Esophagus (tissue), 2 donors: ENCODE measurements around the gene PAPSS2. TPM values are rescaled to one million over a fixed set of nuclear protein-coding genes. Genes with fewer than 3 reads are reported as not detected.

Experiments used
- H3K27ac ChIP-seq, 2 donors: one replicate each; pipeline ENCODE4 v1.5.1; 2013; ENCODE audit warnings: low read depth in 2 of 2, mild to moderate bottlenecking in 2 of 2, inconsistent platforms in 1 of 2, low read length in 1 of 2, moderate library complexity in 1 of 2
- H3K27me3 ChIP-seq, 2 donors: one replicate each; pipeline ENCODE4 v1.6.1; 2013; ENCODE audit warnings: low read length in 2 of 2, control low read depth in 1 of 2, mild to moderate bottlenecking in 1 of 2; ENCODE audit not compliant: insufficient read depth in 2 of 2, control insufficient read depth in 1 of 2
- H3K36me3 ChIP-seq, 2 donors: one replicate each; pipeline ENCODE4 v1.6.1; 2013; ENCODE audit warnings: low read length in 1 of 2; ENCODE audit not compliant: control insufficient read depth in 2 of 2, insufficient read depth in 2 of 2
- H3K4me1 ChIP-seq, 2 donors: one replicate each; pipeline ENCODE4 v1.6.1; 2013; ENCODE audit warnings: low read length in 1 of 2; ENCODE audit not compliant: control insufficient read depth in 2 of 2, insufficient read depth in 2 of 2
- H3K4me3 ChIP-seq, 2 donors: one replicate each; pipeline ENCODE4 v1.5.1; 2013; ENCODE audit warnings: low read length in 2 of 2, mild to moderate bottlenecking in 2 of 2, low read depth in 1 of 2, moderate library complexity in 1 of 2
- H3K9me3 ChIP-seq, 2 donors: one replicate each; pipeline ENCODE4 v1.6.1; 2013; ENCODE audit warnings: mild to moderate bottlenecking in 2 of 2, low read depth in 1 of 2, low read length in 1 of 2, moderate library complexity in 1 of 2; ENCODE audit not compliant: control insufficient read depth in 2 of 2, insufficient read depth in 1 of 2
- WGBS, 2 donors: extraction: QIAGEN DNeasy Blood & Tissue Kit; methylation state at CpG; one replicate each; pipeline ENCODE4 v1.1.7; 2013; 5-methylcytosine and 5-hydroxymethylcytosine counted together
- polyA plus RNA-seq, 2 donors: library from polyadenylated mRNA; stranded (reverse); fragments of 200-250 nt; gene quantifications; one replicate each; pipeline ENCODE4 v1.2.3, GENCODE V29; 2013
- donor health status: healthy with polysubstance abuse.
- donor health status: Bipolar disorder and iron deficiency.

Gene PAPSS2
- polyA plus RNA-seq, 2 donors = 1.3 to 1.7 TPM

DNA sequence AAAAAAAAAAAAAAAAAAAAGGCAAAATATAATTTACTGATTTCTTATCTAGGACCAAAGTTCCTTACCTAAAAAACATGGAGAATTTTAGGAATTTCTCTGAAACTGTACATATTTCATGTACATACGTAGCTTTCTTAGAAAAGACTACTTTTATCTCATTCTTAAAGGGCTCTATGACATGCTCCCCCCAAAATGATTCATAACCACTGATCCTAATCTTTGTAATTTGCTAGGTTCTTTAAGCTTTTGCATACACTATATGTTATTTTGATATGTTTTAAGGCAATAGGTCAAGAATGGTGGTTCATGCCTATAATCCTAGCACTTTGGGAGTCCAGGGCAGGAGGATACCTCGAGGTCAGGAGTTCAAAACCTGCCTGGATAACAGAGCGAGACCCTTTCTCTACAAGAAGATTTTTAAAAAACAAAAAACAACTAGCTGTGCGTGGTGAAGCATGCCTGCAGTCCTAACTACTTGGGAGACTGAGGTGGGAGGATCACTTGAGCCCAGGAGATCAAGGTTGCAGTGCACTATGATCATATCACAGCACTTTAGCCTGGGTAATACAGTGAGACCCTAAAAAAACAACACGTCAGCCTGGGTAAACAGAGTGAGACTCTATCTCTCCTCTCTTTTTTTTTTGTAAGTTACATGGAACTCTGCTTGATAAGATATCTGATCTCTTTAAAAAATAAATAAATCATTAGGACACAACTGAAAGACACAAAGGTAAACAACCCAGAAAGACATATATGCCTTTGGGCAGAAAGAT lies 103.6 kb downstream of the PAPSS2 start:
- H3K4me3 ChIP-seq = no peak overlapping the region
- H3K9me3 ChIP-seq = no peaks in the 10 kb centered on the region
- no peaks in the 10 kb centered on the region for H3K36me3 ChIP-seq
- H3K27ac ChIP-seq = no peak overlapping the region
- H3K27me3 ChIP-seq = no peaks in the 10 kb centered on the region
- WGBS, 2 donors = 89 to 93% methylated on average over 5 of the region's 5 CpGs
- H3K4me1 ChIP-seq = no peaks in the 10 kb centered on the region

GRCh38 chr10:87764072-87764934 lies 104.6 kb downstream of the PAPSS2 start:
- Histone ChIP-seq H3K27ac (no peak overlapping the region), H3K4me1 (no peaks in the 10 kb centered on the region), H3K36me3 (no peaks in the 10 kb centered on the region), H3K4me3 (no peak overlapping the region), H3K27me3 (no peaks in the 10 kb centered on the region), H3K9me3 (no peaks in the 10 kb centered on the region)
- 91 to 95% methylated on average over 13 of the region's 13 CpGs for WGBS, 2 donors

DNA sequence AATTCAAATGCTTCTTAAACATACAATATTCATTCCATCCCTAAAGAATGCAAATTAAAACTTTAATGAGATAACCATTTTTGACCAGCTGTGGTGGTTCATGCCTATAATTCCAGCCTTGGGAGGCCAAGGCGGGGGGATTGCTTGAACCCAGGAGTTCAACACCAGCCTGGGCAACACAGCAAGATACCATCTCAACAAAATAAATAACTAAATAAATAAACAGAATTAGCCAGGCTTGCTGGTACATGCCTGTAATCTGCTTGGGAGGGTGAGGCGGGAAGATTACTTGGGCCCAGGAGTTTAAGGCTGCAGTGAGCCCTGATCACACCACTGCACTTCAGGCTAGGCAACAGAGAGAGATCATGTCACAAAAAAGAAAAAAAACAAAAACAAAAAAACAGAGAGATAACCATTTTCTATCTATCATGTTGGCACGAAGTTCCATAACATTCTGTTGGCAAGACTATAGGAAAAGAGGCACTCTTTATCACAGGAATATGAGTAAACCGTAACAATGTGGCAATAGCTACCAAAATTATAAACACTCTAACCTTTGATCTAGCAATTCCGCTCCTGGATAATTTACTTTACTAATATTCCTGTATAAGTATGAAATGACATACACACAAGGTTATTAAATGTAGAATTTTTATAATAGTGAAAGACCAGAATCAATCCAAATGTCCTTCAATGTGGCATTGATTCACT lies 106.1 kb downstream of the PAPSS2 start:
- no peaks in the 10 kb centered on the region for H3K4me1 ChIP-seq
- H3K36me3 ChIP-seq = no peaks in the 10 kb centered on the region
- 82 to 97% methylated on average over 5 of the region's 5 CpGs for WGBS, 2 donors
- H3K27me3 ChIP-seq = no peaks in the 10 kb centered on the region
- H3K27ac ChIP-seq = no peak overlapping the region
- no peaks in the 10 kb centered on the region for H3K9me3 ChIP-seq
- H3K4me3 ChIP-seq = no peak overlapping the region

DNA sequence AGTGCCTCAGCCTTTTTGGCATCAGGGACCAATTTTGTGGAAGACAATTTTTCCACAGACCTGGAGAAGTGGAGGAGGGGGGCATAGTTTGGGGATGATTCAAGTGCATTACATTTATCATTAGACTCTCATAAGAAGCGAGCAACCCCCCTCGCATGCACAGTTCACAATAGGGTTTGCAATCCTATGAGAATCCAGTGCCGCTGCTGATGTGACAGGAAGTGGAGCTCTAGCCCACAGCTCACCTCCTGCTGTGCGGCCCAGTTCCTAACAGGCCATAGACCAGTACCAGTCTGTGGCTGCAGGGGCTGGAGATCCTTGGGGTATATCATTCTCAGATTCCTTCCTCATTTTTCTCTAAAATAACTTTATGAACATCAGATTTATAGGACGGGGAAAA lies 107.6 kb downstream of the PAPSS2 start:
- WGBS, 2 donors = 96 to 97% methylated on average over 5 of the region's 5 CpGs
- no peaks in the 10 kb centered on the region for H3K9me3 ChIP-seq
- H3K27me3 ChIP-seq = no peaks in the 10 kb centered on the region
- no peak overlapping the region for H3K4me3 ChIP-seq
- no peak overlapping the region for H3K27ac ChIP-seq
- H3K4me1 ChIP-seq = no peaks in the 10 kb centered on the region
- H3K36me3 ChIP-seq = no peaks in the 10 kb centered on the region

DNA sequence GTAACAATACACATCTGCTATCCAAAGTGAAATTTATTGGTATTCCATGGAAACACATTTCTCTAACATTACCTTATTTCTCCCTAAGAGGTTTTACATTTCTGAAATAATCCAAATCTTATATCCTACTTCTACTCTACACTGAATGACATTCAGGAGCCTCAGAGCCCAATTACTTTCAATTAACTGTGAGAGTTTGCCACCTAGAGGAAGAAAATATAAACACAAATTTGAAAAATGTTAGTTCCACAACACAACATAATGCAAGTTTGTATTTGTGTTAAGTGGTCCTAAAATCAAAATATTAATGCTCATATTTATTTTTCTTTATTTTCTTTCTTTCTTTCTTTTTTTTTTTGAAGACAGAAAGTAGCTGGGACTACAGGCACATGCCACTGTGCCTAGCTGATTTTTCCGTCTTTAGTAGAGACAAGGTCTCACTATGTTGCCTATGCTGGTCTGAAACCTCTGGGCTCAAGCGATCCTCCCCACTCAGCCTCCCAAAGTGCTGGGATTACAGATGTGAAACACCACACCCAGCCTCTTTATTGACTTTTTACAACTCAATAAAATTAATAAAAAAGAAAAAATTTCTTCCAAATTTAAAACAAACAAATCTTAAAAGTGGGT lies 112.3 kb downstream of the PAPSS2 start:
- H3K9me3 ChIP-seq = no peaks in the 10 kb centered on the region
- no peaks in the 10 kb centered on the region for H3K4me1 ChIP-seq
- H3K36me3 ChIP-seq = peaks cover 0 to 3% of the 10 kb centered on the region in 2 donors
- no peaks in the 10 kb centered on the region for H3K27me3 ChIP-seq
- WGBS, 2 donors = 86 to 87% methylated on average over 2 of the region's 2 CpGs
- H3K27ac ChIP-seq = no peak overlapping the region
- H3K4me3 ChIP-seq = no peak overlapping the region

GRCh38 chr10:87775766-87776165 lies 116.1 kb downstream of the PAPSS2 start:
- Histone ChIP-seq H3K4me3 (no peak overlapping the region), H3K4me1 (no peaks in the 10 kb centered on the region), H3K27me3 (no peaks in the 10 kb centered on the region), H3K27ac (no peak overlapping the region), H3K9me3 (no peaks in the 10 kb centered on the region), H3K36me3 (peaks cover 0 to 3% of the 10 kb centered on the region in 2 donors)
- 66 to 69% methylated on average over 4 of the region's 4 CpGs for WGBS, 2 donors

DNA sequence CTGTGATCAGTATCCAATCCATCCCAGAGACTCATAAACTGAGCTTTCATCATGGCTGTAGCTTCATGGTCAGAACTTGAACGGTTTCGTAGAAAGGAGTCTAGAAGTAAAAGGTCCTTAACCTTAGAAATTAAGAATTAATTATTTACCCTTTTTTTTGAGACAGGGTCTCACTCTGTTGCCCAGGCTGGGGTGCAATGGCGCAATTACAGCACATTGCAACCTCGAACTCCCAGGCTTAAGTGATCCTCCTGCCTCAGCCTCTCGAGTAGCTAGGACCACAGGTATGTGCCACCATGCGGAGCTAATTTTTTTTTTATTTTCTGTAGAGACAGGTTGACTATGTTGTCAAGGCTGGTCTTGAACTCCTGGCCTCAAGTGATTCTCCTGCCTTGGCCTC lies 116.7 kb downstream of the PAPSS2 start:
- Histone ChIP-seq H3K36me3 (peaks cover 0 to 3% of the 10 kb centered on the region in 2 donors), H3K27ac (no peak overlapping the region), H3K9me3 (no peaks in the 10 kb centered on the region), H3K27me3 (no peaks in the 10 kb centered on the region), H3K4me1 (no peaks in the 10 kb centered on the region), H3K4me3 (no peak overlapping the region)
- 96 to 98% methylated on average over 6 of the region's 6 CpGs for WGBS, 2 donors

DNA sequence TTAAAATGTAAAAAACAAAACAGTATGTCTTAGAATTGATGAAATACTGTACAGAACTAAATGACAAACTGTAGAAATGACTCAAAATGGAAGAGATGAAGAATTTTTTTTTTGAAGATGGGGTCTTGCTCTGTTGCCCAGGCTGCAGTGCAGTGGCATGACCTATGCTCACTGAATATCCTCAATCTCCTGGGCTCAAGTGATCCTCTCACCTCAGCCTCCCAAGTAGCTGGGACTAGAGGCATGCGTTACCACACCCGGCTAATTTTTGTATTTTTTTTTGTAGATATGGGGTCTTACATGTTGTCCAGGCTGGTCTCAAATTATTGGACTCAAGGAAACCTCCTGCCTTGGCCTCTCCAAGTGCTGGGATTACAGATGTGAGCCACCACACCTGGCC lies 121.9 kb downstream of the PAPSS2 start:
- Histone ChIP-seq H3K36me3 (no peaks in the 10 kb centered on the region), H3K27ac (no peak overlapping the region), H3K4me1 (no peaks in the 10 kb centered on the region), H3K9me3 (no peaks in the 10 kb centered on the region), H3K4me3 (no peak overlapping the region), H3K27me3 (no peaks in the 10 kb centered on the region)
- WGBS, 2 donors = 94 to 100% methylated on average over 2 of the region's 2 CpGs

DNA sequence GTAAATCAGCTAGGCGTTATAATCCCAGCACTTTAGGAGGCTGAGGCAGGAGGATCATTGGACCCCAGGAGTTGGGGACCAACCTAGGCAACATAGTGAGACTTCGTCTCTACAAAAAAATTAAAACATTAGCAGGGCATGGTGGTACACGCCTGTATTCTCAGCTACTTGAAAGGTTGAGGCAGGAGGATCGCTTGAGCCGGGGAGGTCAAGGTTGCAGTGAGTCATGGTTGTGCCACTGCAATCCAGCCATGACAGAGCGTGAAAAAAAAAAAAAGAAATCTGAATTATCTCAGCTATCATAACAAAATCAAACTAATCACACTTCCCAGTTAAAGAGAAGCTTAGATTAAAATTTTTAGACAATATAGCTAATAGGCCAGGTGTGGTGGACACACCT lies 123.0 kb downstream of the PAPSS2 start:
- Histone ChIP-seq H3K9me3 (no peaks in the 10 kb centered on the region), H3K27me3 (no peaks in the 10 kb centered on the region), H3K36me3 (no peaks in the 10 kb centered on the region), H3K4me3 (no peak overlapping the region), H3K27ac (no peak overlapping the region), H3K4me1 (no peaks in the 10 kb centered on the region)
- WGBS, 2 donors = 81 to 85% methylated on average over 6 of the region's 6 CpGs
